NCI-H187 (cell line): Measurements from ENCODE around the gene TMED6.
A peak's percentile ranks its signal among the peaks of the same experiment; 100 is the strongest.
"Not testable (repeated sequence)": the region's sequence is repeated elsewhere in the genome, so short reads cannot be mapped to it uniquely, and the experiment has no call there.

Experiments used
- DNase-seq, 2 experiments: peaks; one replicate each; lab custom pipeline; 2025; lab: John Stamatoyannopoulos, UW

TMED6 gene

GRCh38 chr16:69360070-69360469 is 8.5 kb upstream of the TMED6 start:
- not testable (repeated sequence) for DNase-seq

GRCh38 chr16:69350536-69351133 is 951 bp downstream of the TMED6 start:
- DNase-seq, result no peak

- DNase-seq, result no peak
These were observed 2.0 kb downstream of the TMED6 start for GRCh38 chr16:69349536-69349935.

- no peak for DNase-seq
These were observed 3.4 kb downstream of the TMED6 start for GRCh38 chr16:69348222-69348621.

GRCh38 chr16:69346683-69347082 is 4.9 kb downstream of the TMED6 start:
- no peak for DNase-seq

- DNase-seq, result no peak
These were observed 5.7 kb downstream of the TMED6 start for GRCh38 chr16:69345923-69346322.

- DNase-seq, result no peak
These were observed 7.4 kb downstream of the TMED6 start for GRCh38 chr16:69344171-69344570.

GRCh38 chr16:69340095-69340644 is 11.4 kb downstream of the TMED6 start:
- DNase-seq, result no peak

- peak; percentile 62 to 88 for DNase-seq
These were observed 12.1 kb downstream of the TMED6 start, which contains the start of the genes COG8 and NIP7 for GRCh38 chr16:69339289-69340094. Gene COG8 (minus strand): TSS chr16:69339564. CDS start chr16:69339552, 12 bp downstream. Gene NIP7 (plus strand): TSS chr16:69339772. CDS start chr16:69339830, 58 bp downstream.

- DNase-seq, result no peak
These were observed 12.9 kb downstream of the TMED6 start for GRCh38 chr16:69338557-69339288.

GRCh38 chr16:69334696-69335095 is 16.9 kb downstream of the TMED6 start:
- DNase-seq, result no peak

GRCh38 chr16:69330286-69331109 is 21.1 kb downstream of the TMED6 start, which contains the start of gene PDF:
Gene PDF (minus strand): TSS chr16:69330588. CDS start chr16:69330570, 18 bp downstream.
- peak; percentile 34 to 76 for DNase-seq

- no peak for DNase-seq
These were observed 22.0 kb downstream of the TMED6 start for GRCh38 chr16:69329369-69330285.

GRCh38 chr16:69328854-69329316 is 22.7 kb downstream of the TMED6 start:
- DNase-seq, result no peak

- no peak for DNase-seq
These were observed 23.8 kb downstream of the TMED6 start for GRCh38 chr16:69327585-69328310.

GRCh38 chr16:69326172-69326873 is 25.3 kb downstream of the TMED6 start:
- DNase-seq, result no peak

GRCh38 chr16:69325784-69326171 is 25.8 kb downstream of the TMED6 start:
- DNase-seq, result no peak

GRCh38 chr16:69324585-69325253 is 26.9 kb downstream of the TMED6 start:
- no peak for DNase-seq
